T-helper 17 cell (primary cell): ENCODE measurements around the gene IFNG. TPM values are rescaled to one million over a fixed set of nuclear protein-coding genes. Genes with fewer than 3 reads are reported as not detected.

Experiments
- ATAC-seq: fragments of 150-1000 bp; cut with Tn5 transposase; 2 replicates; pipeline ENCODE4 v1.10.0; 2021; ENCODE audit warnings: mild to moderate bottlenecking, moderate library complexity
- DNase-seq, 3 donors: peaks; one replicate each; pipeline versions ENCODE4 v3.0.0 to v3.0.0-alpha.2; 2020 to 2021
- H3K9me3 ChIP-seq: one replicate; pipeline ENCODE4 v1.7.0; 2013; ENCODE audit warnings: low read length, mild to moderate bottlenecking; ENCODE audit not compliant: control insufficient read depth, poor library complexity, severe bottlenecking
- H3K27ac Mint-ChIP-seq: one replicate; pipeline ENCODE4 v1.8.0; 2022; ENCODE audit warnings: mild to moderate bottlenecking, moderate library complexity, mixed read lengths
- H3K27me3 Mint-ChIP-seq: one replicate; pipeline ENCODE4 v1.8.0; 2022; ENCODE audit warnings: mixed read lengths
- H3K36me3 Mint-ChIP-seq: one replicate; pipeline ENCODE4 v1.8.0; 2022; ENCODE audit warnings: low read depth, mixed read lengths
- H3K4me1 Mint-ChIP-seq: one replicate; pipeline ENCODE4 v1.8.0; 2022; ENCODE audit warnings: mild to moderate bottlenecking, mixed read lengths
- H3K4me3 Mint-ChIP-seq: one replicate; pipeline ENCODE4 v1.8.0; 2022; ENCODE audit warnings: mild to moderate bottlenecking, moderate library complexity, mixed read lengths
- total RNA-seq, 4 donors: library from RNA in 2 of 4; stranded (reverse) in 2 of 4; gene quantifications; one replicate each; pipeline ENCODE4 v1.2.3 and lab custom pipeline; 2022 to 2026

The IFNG gene
- total RNA-seq, 2 donors from 2014 or later, result 0.99 to 1.2 TPM

- DNase-seq (no peak), ATAC-seq (no peak)
- Mint-ChIP-seq H3K4me1 (peaks cover 5% of the 10 kb centered on the region), H3K27ac (no peak overlapping the region), H3K27me3 (no peaks in the 10 kb centered on the region), H3K36me3 (peaks cover 2% of the 10 kb centered on the region), H3K4me3 (no peak overlapping the region)
- H3K9me3 ChIP-seq, result no peaks in the 10 kb centered on the region
These were observed 2.2 kb downstream of the IFNG start for GRCh38 chr12:68157380-68157779.

GRCh38 chr12:68156636-68157035 is 2.9 kb downstream of the IFNG start:
- H3K9me3 ChIP-seq, result no peaks in the 10 kb centered on the region
- peaks cover 2% of the 10 kb centered on the region for H3K36me3 Mint-ChIP-seq
- no peak overlapping the region for H3K4me3 Mint-ChIP-seq
- peaks cover 5% of the 10 kb centered on the region for H3K4me1 Mint-ChIP-seq
- DNase-seq (no peak), ATAC-seq (no peak)
- H3K27ac Mint-ChIP-seq, result no peak overlapping the region
- no peaks in the 10 kb centered on the region for H3K27me3 Mint-ChIP-seq

- ATAC-seq (no peak), DNase-seq (no peak)
- peaks cover 3% of the 10 kb centered on the region for H3K4me1 Mint-ChIP-seq
- no peak overlapping the region for H3K27ac Mint-ChIP-seq
- H3K36me3 Mint-ChIP-seq, result peaks cover 2% of the 10 kb centered on the region
- no peak overlapping the region for H3K4me3 Mint-ChIP-seq
- no peaks in the 10 kb centered on the region for H3K27me3 Mint-ChIP-seq
- no peaks in the 10 kb centered on the region for H3K9me3 ChIP-seq
These were observed 4.8 kb downstream of the IFNG start for GRCh38 chr12:68154779-68155178.

GRCh38 chr12:68148261-68148951 is 11.1 kb downstream of the IFNG start:
- DNase-seq, result no peak
- no peaks in the 10 kb centered on the region for H3K4me1 Mint-ChIP-seq
- no peak for ATAC-seq
- no peaks in the 10 kb centered on the region for H3K27me3 Mint-ChIP-seq
- H3K27ac Mint-ChIP-seq, result no peak overlapping the region
- H3K36me3 Mint-ChIP-seq, result no peaks in the 10 kb centered on the region
- no peak overlapping the region for H3K4me3 Mint-ChIP-seq
- H3K9me3 ChIP-seq, result no peaks in the 10 kb centered on the region

GRCh38 chr12:68140556-68140955 is 19.0 kb downstream of the IFNG start:
- DNase-seq (no peak), ATAC-seq (no peak)
- Mint-ChIP-seq H3K4me1 (peaks cover 10% of the 10 kb centered on the region), H3K27ac (no peak overlapping the region), H3K4me3 (no peak overlapping the region), H3K36me3 (no peaks in the 10 kb centered on the region), H3K27me3 (no peaks in the 10 kb centered on the region)
- H3K9me3 ChIP-seq, result no peaks in the 10 kb centered on the region

- no peak overlapping the region for H3K27ac Mint-ChIP-seq
- H3K9me3 ChIP-seq, result no peaks in the 10 kb centered on the region
- no peak for DNase-seq
- peaks cover 10% of the 10 kb centered on the region for H3K4me1 Mint-ChIP-seq
- H3K36me3 Mint-ChIP-seq, result no peaks in the 10 kb centered on the region
- no peak for ATAC-seq
- no peak overlapping the region for H3K4me3 Mint-ChIP-seq
- no peaks in the 10 kb centered on the region for H3K27me3 Mint-ChIP-seq
These were observed 19.6 kb downstream of the IFNG start for GRCh38 chr12:68139941-68140340.

- H3K27me3 Mint-ChIP-seq, result no peaks in the 10 kb centered on the region
- H3K4me3 Mint-ChIP-seq, result no peak overlapping the region
- no peak for DNase-seq
- H3K4me1 Mint-ChIP-seq, result peaks cover 10% of the 10 kb centered on the region
- no peak overlapping the region for H3K27ac Mint-ChIP-seq
- no peaks in the 10 kb centered on the region for H3K36me3 Mint-ChIP-seq
- no peak for ATAC-seq
- no peaks in the 10 kb centered on the region for H3K9me3 ChIP-seq
These were observed 20.5 kb downstream of the IFNG start for GRCh38 chr12:68139001-68139400.

GRCh38 chr12:68138480-68138879 is 21.1 kb downstream of the IFNG start:
- DNase-seq, result no peak
- Mint-ChIP-seq H3K36me3 (peaks cover 2% of the 10 kb centered on the region), H3K27ac (no peak overlapping the region), H3K27me3 (no peaks in the 10 kb centered on the region), H3K4me3 (no peak overlapping the region), H3K4me1 (peaks cover 10% of the 10 kb centered on the region)
- H3K9me3 ChIP-seq, result no peaks in the 10 kb centered on the region
- ATAC-seq, result no peak

GRCh38 chr12:68137335-68137830 is 22.2 kb downstream of the IFNG start:
- Mint-ChIP-seq H3K36me3 (peaks cover 2% of the 10 kb centered on the region), H3K27me3 (no peaks in the 10 kb centered on the region), H3K4me1 (peaks cover 10% of the 10 kb centered on the region), H3K27ac (no peak overlapping the region), H3K4me3 (no peak overlapping the region)
- ATAC-seq (peak; percentile 27), DNase-seq (no peak)
- no peaks in the 10 kb centered on the region for H3K9me3 ChIP-seq

- Mint-ChIP-seq H3K4me1 (peaks cover 10% of the 10 kb centered on the region), H3K27me3 (no peaks in the 10 kb centered on the region), H3K36me3 (peaks cover 2% of the 10 kb centered on the region), H3K27ac (no peak overlapping the region), H3K4me3 (no peak overlapping the region)
- ATAC-seq (no peak), DNase-seq (no peak)
- H3K9me3 ChIP-seq, result no peaks in the 10 kb centered on the region
These were observed 24.0 kb downstream of the IFNG start for GRCh38 chr12:68135520-68135919.

- no peak overlapping the region for H3K4me3 Mint-ChIP-seq
- DNase-seq (no peak), ATAC-seq (no peak)
- H3K27ac Mint-ChIP-seq, result no peak overlapping the region
- H3K9me3 ChIP-seq, result no peaks in the 10 kb centered on the region
- H3K4me1 Mint-ChIP-seq, result peaks cover 5% of the 10 kb centered on the region
- peaks cover 2% of the 10 kb centered on the region for H3K36me3 Mint-ChIP-seq
- H3K27me3 Mint-ChIP-seq, result no peaks in the 10 kb centered on the region
These were observed 27.6 kb downstream of the IFNG start for GRCh38 chr12:68131867-68132414.

- no peak for ATAC-seq
- H3K4me3 Mint-ChIP-seq, result no peak overlapping the region
- H3K36me3 Mint-ChIP-seq, result peaks cover 2% of the 10 kb centered on the region
- H3K27me3 Mint-ChIP-seq, result no peaks in the 10 kb centered on the region
- H3K4me1 Mint-ChIP-seq, result no peaks in the 10 kb centered on the region
- DNase-seq, result no peak
- no peak overlapping the region for H3K27ac Mint-ChIP-seq
- H3K9me3 ChIP-seq, result no peaks in the 10 kb centered on the region
These were observed 29.6 kb downstream of the IFNG start for GRCh38 chr12:68129979-68130378.

GRCh38 chr12:68122236-68122920 is 37.2 kb downstream of the IFNG start:
- Mint-ChIP-seq H3K4me1 (peaks cover 20% of the 10 kb centered on the region), H3K36me3 (no peaks in the 10 kb centered on the region), H3K27me3 (peaks cover 9% of the 10 kb centered on the region), H3K27ac (no peak overlapping the region), H3K4me3 (no peak overlapping the region)
- H3K9me3 ChIP-seq, result no peaks in the 10 kb centered on the region
- no peak for DNase-seq
- ATAC-seq, result no peak
